Lung (tissue), 12 donors: Measurements from ENCODE around the gene LRRIQ1. TPM values are rescaled to one million over a fixed set of nuclear protein-coding genes. Genes with fewer than 3 reads are reported as not detected.
"Not testable (repeated sequence)": the region's sequence is repeated elsewhere in the genome, so short reads cannot be mapped to it uniquely, and the experiment has no call there.

Source experiments
- ATAC-seq: fragments of 200-7000 bp; cut with Tn5 transposase; one replicate; pipeline ENCODE4 v1.9.1; 2020; ENCODE audit warnings: moderate number of reproducible peaks; ENCODE audit not compliant: insufficient read depth, low FRiP score
- DNase-seq, 3 donors: peaks; one replicate each; pipeline ENCODE4 v3.0.0-alpha.2; 2013 to 2017
- H3K27ac ChIP-seq, 2 donors: one replicate each; pipeline ENCODE4 v1.5.1; 2013; ENCODE audit warnings: mild to moderate bottlenecking in 2 of 2, moderate library complexity in 2 of 2, control low read depth in 1 of 2, inconsistent platforms in 1 of 2, low read depth in 1 of 2, low read length in 1 of 2
- H3K27me3 ChIP-seq, 3 donors: one replicate each; pipeline ENCODE4 v1.5.1; 2013; ENCODE audit warnings: low read length in 2 of 3; ENCODE audit not compliant: control insufficient read depth in 3 of 3, insufficient read depth in 3 of 3
- H3K36me3 ChIP-seq, 4 donors: one replicate each; pipeline ENCODE4 v1.5.1; 2013; ENCODE audit warnings: low read length in 4 of 4, mild to moderate bottlenecking in 1 of 4, moderate library complexity in 1 of 4; ENCODE audit not compliant: control insufficient read depth in 4 of 4, insufficient read depth in 4 of 4
- H3K4me1 ChIP-seq, 5 donors: one replicate each; pipeline ENCODE4 v1.5.1; 2013; ENCODE audit warnings: low read length in 5 of 5, mild to moderate bottlenecking in 2 of 5, moderate library complexity in 1 of 5; ENCODE audit not compliant: control insufficient read depth in 5 of 5, insufficient read depth in 5 of 5
- H3K4me3 ChIP-seq: one replicate; pipeline ENCODE4 v1.5.1; 2013; ENCODE audit warnings: mild to moderate bottlenecking, control low read depth, moderate library complexity
- H3K9ac ChIP-seq, 2 donors: one replicate each; pipeline ENCODE4 v1.5.1; 2013; ENCODE audit warnings: low read length in 2 of 2, control low read depth in 1 of 2; ENCODE audit not compliant: insufficient read depth in 1 of 2
- H3K9me3 ChIP-seq, 4 donors: one replicate each; pipeline ENCODE4 v1.5.1; 2013; ENCODE audit warnings: low read length in 3 of 4, mild to moderate bottlenecking in 1 of 4, moderate library complexity in 1 of 4; ENCODE audit not compliant: control insufficient read depth in 4 of 4, insufficient read depth in 3 of 4
- WGBS, 2 donors: extraction: QIAGEN DNeasy Blood & Tissue Kit; methylation state at CpG; one replicate each; pipeline ENCODE4 v1.1.7; 2013; 5-methylcytosine and 5-hydroxymethylcytosine counted together
- polyA plus RNA-seq, 2 donors: library from polyadenylated mRNA; stranded (reverse); fragments of 200-250 nt; gene quantifications; one replicate each; pipeline ENCODE4 v1.2.1, GENCODE V29; 2013
- total RNA-seq, 2 donors: library from RNA; depleted of rRNA in 1 of 2; stranded (reverse); fragments of >200 nt in 1 of 2; gene quantifications; one replicate each; pipeline ENCODE4 v1.2.1, GENCODE V29; 2014 to 2021
- TF ChIP-seq, protein P1 (sequence below): IDR thresholded peaks from 2 replicates; pipeline ENCODE4 v1.5.1; 2012; ENCODE audit warnings: mild to moderate bottlenecking; ENCODE audit errors: control extremely low read depth, extremely low read depth
- donor health status: control.
- donor health status: control.
- donor health status: Bipolar disorder and iron deficiency.
- donor health status: healthy.
- donor health status: DM: yes; HTN: yes; CAD: no.

The LRRIQ1 gene
- total and polyA plus RNA-seq, 4 donors: 3.4 to 33.2 (median 12.0) TPM

DNA sequence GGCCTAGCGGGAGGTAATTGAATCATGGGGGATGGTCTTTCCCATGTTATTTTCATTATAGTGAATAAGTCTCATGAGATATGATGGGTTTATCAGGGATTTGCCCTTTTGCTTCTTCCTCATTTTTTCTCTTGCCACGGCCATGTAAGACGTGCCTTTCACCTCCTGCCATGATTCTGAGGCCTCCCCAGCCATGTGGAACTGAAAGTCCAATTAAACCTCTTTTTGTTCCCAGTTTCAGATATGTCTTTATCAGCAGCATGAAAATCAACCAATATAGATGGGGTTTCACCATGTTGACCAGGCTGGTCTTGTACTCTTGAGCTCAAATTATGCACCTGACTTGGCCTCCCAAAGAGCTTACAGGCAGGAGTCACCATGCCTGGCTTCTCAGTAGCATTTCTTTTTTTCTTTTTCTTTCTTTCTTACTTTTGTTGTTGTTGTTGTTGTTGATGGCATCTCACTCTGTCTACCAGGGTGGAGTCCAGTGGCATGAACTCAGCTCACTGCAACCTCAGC, 33.3 kb upstream of the LRRIQ1 start:
- Histone ChIP-seq H3K4me1 (no peaks in the 10 kb centered on the region), H3K4me3 (no peak overlapping the region), H3K27ac (no peak overlapping the region), H3K36me3 (no peaks in the 10 kb centered on the region), H3K9ac (no peak overlapping the region), H3K27me3 (no peaks in the 10 kb centered on the region), H3K9me3 (no peaks in the 10 kb centered on the region)
- DNase-seq (no peak), ATAC-seq (no peak)
- WGBS, 2 donors: 86 to 89% methylated on average over 3 of the region's 3 CpGs
- TF ChIP-seq, protein P1, sequence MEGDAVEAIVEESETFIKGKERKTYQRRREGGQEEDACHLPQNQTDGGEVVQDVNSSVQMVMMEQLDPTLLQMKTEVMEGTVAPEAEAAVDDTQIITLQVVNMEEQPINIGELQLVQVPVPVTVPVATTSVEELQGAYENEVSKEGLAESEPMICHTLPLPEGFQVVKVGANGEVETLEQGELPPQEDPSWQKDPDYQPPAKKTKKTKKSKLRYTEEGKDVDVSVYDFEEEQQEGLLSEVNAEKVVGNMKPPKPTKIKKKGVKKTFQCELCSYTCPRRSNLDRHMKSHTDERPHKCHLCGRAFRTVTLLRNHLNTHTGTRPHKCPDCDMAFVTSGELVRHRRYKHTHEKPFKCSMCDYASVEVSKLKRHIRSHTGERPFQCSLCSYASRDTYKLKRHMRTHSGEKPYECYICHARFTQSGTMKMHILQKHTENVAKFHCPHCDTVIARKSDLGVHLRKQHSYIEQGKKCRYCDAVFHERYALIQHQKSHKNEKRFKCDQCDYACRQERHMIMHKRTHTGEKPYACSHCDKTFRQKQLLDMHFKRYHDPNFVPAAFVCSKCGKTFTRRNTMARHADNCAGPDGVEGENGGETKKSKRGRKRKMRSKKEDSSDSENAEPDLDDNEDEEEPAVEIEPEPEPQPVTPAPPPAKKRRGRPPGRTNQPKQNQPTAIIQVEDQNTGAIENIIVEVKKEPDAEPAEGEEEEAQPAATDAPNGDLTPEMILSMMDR: no peak

DNA sequence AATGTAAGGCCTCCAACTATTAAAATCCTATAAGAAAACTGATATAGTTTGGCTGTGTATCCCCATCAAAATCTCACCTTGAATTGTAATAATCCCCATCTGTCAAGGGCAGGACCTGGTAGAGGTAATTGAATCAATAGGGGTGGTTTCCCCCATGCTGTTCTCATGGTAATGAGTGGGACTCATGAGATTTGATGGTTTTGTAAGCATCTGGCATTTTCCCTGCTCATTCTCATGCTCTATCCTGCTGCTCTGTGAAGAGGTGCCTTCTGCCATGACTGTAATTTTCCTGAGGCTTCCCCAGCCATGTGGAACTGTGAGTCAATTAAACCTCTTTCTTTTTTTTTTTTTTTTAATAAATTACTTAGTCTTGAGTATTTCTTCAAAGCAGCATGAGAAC, 31.9 kb upstream of the LRRIQ1 start:
- Histone ChIP-seq H3K4me1 (no peaks in the 10 kb centered on the region), H3K9ac (no peak overlapping the region)

DNA sequence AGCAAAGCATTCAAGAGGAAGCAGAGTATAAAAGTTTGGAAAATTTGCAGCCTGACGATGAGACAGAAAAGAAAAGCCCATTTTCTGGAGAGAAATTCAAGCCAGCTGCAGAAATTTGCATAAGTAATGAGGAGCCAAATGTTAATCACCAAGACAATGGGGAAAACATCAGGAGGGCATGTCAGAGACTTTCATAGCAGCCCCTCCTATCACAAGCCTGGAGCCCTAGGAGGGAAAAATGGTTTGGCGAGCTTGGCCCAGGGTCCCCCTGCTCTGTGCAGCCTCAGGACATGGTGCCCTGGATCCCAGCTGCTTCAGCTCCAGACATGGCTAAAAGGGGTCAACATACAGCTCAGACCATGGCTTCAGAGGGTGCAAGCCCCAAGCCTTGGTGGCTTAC, 31.1 kb upstream of the LRRIQ1 start:
- not testable (repeated sequence) for H3K9me3 ChIP-seq, ATAC-seq

More for the DNA sequence above, 31.9 kb upstream of the LRRIQ1 start:
- no peak overlapping the region for H3K4me3 ChIP-seq
- H3K27me3 ChIP-seq: no peaks in the 10 kb centered on the region
- no peak for DNase-seq
- H3K9me3 ChIP-seq: no peaks in the 10 kb centered on the region
- no peak for ATAC-seq
- no peak overlapping the region for H3K27ac ChIP-seq
- TF ChIP-seq, protein P1: no peak
- H3K36me3 ChIP-seq: no peaks in the 10 kb centered on the region

DNA sequence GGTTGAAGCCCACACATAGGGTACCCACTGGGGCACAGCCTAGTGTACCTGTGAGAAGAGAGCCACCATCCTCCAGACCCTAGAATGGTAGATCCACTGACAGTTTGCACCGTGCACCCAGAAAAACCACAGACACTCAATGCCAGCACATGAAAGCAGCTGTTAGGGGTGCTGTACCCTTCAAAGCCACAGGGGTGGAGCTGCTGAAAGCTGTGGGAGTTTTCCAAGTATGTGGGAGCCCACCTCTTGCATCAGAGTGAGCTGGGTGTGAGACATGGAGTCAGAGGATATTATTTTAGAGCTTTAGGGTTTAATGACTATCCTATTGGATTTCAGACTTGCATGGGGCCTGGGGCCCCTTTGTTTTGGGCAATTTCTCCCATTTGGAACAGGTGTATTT, 30.5 kb upstream of the LRRIQ1 start:
- Histone ChIP-seq H3K4me1 (no peaks in the 10 kb centered on the region), H3K36me3 (no peaks in the 10 kb centered on the region), H3K4me3 (no peak overlapping the region), H3K27me3 (no peaks in the 10 kb centered on the region), H3K27ac (no peak overlapping the region), H3K9me3 (no peaks in the 10 kb centered on the region), H3K9ac (no peak overlapping the region)
- no peak for ATAC-seq
- WGBS, 2 donors: 80 to 100% methylated on average over 1 of the region's 1 CpG
- TF ChIP-seq, protein P1: no peak
- DNase-seq: no peak

More for the DNA sequence above, 31.1 kb upstream of the LRRIQ1 start:
- H3K27ac ChIP-seq, H3K27me3 ChIP-seq, H3K4me1 ChIP-seq, H3K4me3 ChIP-seq, H3K36me3 ChIP-seq, H3K9ac ChIP-seq, DNase-seq: not testable (repeated sequence)
- WGBS, 2 donors: 56 to 68% methylated on average over 2 of the region's 2 CpGs
